SK-N-SH treated with all-trans-retinoic acid at 6 μM for 48 hours (cell line): Measurements from ENCODE around the gene UHMK1.

Experiments used
- ATAC-seq: fragments of 200-7000 bp; cut with Tn5 transposase; 3 replicates; pipeline ENCODE4 v1.9.1; 2020; ENCODE audit warnings: mild to moderate bottlenecking, moderate library complexity
- ARNTL ChIP-seq: fragments of 450-650 bp; formaldehyde crosslinking; IDR thresholded peaks from 2 replicates; pipeline ENCODE4 v1.5.0; 2020; ENCODE audit warnings: low read depth, mild to moderate bottlenecking, moderate library complexity, borderline replicate concordance
- BACH2 ChIP-seq: fragments of 250-450 bp; sonication (Bioruptor Pico); IDR thresholded peaks from 2 replicates; pipeline ENCODE4 v1.9.0; 2021; ENCODE audit warnings: mild to moderate bottlenecking, borderline replicate concordance
- CREB5 ChIP-seq: fragments of 250-450 bp; sonication (Bioruptor Pico); IDR thresholded peaks from 2 replicates; pipeline ENCODE4 v1.5.1; 2020; ENCODE audit warnings: low read depth, mild to moderate bottlenecking, moderate library complexity
- CSDC2 ChIP-seq: fragments of 250-450 bp; sonication (Bioruptor Pico); IDR thresholded peaks from 2 replicates; pipeline ENCODE4 v1.5.0; 2020; ENCODE audit warnings: mild to moderate bottlenecking, moderate library complexity
- CSRNP3 ChIP-seq: fragments of 250-450 bp; sonication (Bioruptor Pico); IDR thresholded peaks from 2 replicates; pipeline ENCODE4 v1.5.1; 2021; ENCODE audit warnings: mild to moderate bottlenecking, moderate library complexity
- ISL1 ChIP-seq: fragments of 250-450 bp; sonication (Bioruptor Pico); IDR thresholded peaks from 2 replicates; pipeline ENCODE4 v2.1.2; 2022; ENCODE audit warnings: mild to moderate bottlenecking, moderate library complexity
- OSR1 ChIP-seq: fragments of 250-450 bp; sonication (Bioruptor Pico); IDR thresholded peaks from 2 replicates; pipeline ENCODE4 v1.8.0; 2022; ENCODE audit warnings: moderate library complexity, mild to moderate bottlenecking, inconsistent platforms
- PATZ1 ChIP-seq: fragments of 250-450 bp; sonication (Bioruptor Pico); IDR thresholded peaks from 2 replicates; pipeline ENCODE4 v1.8.0; 2020; ENCODE audit warnings: mild to moderate bottlenecking, moderate library complexity, borderline replicate concordance
- POU6F1 ChIP-seq: fragments of 250-450 bp; sonication (Bioruptor Pico); IDR thresholded peaks from 2 replicates; pipeline ENCODE4 v1.8.0; 2021; ENCODE audit warnings: low read depth, mild to moderate bottlenecking, moderate library complexity, borderline replicate concordance
- PPARA ChIP-seq: fragments of 250-450 bp; sonication (Bioruptor Pico); IDR thresholded peaks from 2 replicates; pipeline ENCODE4 v1.5.0; 2020; ENCODE audit warnings: mild to moderate bottlenecking, borderline replicate concordance
- RARB ChIP-seq: fragments of 250-450 bp; sonication (Bioruptor Pico); IDR thresholded peaks from 2 replicates; pipeline ENCODE4 v1.8.0; 2021; ENCODE audit warnings: mild to moderate bottlenecking, moderate library complexity
- TCF4 ChIP-seq: fragments of 250-450 bp; sonication (Bioruptor Pico); IDR thresholded peaks from 2 replicates; pipeline ENCODE4 v1.8.0; 2021; ENCODE audit warnings: mild to moderate bottlenecking, moderate library complexity, borderline replicate concordance
- TOX ChIP-seq: fragments of 250-450 bp; sonication (Bioruptor Pico); IDR thresholded peaks from 2 replicates; pipeline ENCODE4 v1.8.0; 2021; ENCODE audit warnings: mild to moderate bottlenecking, moderate library complexity, borderline replicate concordance
- TSHZ2 ChIP-seq: fragments of 250-450 bp; sonication (Bioruptor Pico); IDR thresholded peaks from 2 replicates; pipeline ENCODE4 v1.5.0; 2020; ENCODE audit warnings: mild to moderate bottlenecking, moderate library complexity
- ZC3H10 ChIP-seq: fragments of 250-450 bp; sonication (Bioruptor Pico); IDR thresholded peaks from 2 replicates; pipeline ENCODE4 v1.5.1; 2021; ENCODE audit warnings: mild to moderate bottlenecking, moderate library complexity
- ZFP3 ChIP-seq: fragments of 250-450 bp; sonication (Bioruptor Pico); IDR thresholded peaks from 2 replicates; pipeline ENCODE4 v1.5.0; 2020; ENCODE audit warnings: mild to moderate bottlenecking, moderate library complexity
- ZNF565 ChIP-seq: fragments of 450-650 bp; formaldehyde crosslinking; conservative IDR thresholded peaks from 2 replicates; pipeline ENCODE4 v1.5.0; 2020; ENCODE audit warnings: low read depth, mild to moderate bottlenecking, moderate library complexity
- ZNF8 ChIP-seq: fragments of 450-650 bp; formaldehyde crosslinking; IDR thresholded peaks from 2 replicates; pipeline ENCODE4 v1.5.0; 2020; ENCODE audit warnings: mild to moderate bottlenecking, moderate library complexity

Gene UHMK1

GRCh38 chr1:162463021-162463420 is 34.6 kb upstream of the UHMK1 start:
- no peak for ATAC-seq
- TF ChIP-seq CSDC2 (no peak), TCF4 (CRISPR knock-in tag) (no peak), OSR1 (no peak), TSHZ2 (no peak), POU6F1 (CRISPR knock-in tag) (no peak)
- TF ChIP-seq, all 23 proteins: peak for 0

GRCh38 chr1:162466797-162467196 is 30.8 kb upstream of the UHMK1 start:
- TF ChIP-seq ZC3H10 (CRISPR knock-in tag) (no peak), ISL1 (no peak), PPARA (CRISPR knock-in tag) (no peak), BACH2 (no peak), POU6F1 (CRISPR knock-in tag) (no peak)
- ATAC-seq = no peak

- no peak for ATAC-seq
- TF ChIP-seq TOX (CRISPR knock-in tag) = no peak
- no peak for TF ChIP-seq ARNTL (CRISPR knock-in tag)
- TF ChIP-seq TCF4 (CRISPR knock-in tag) = no peak
- TF ChIP-seq CSDC2 = no peak
- TF ChIP-seq ZNF565 (CRISPR knock-in tag) = no peak
- TF ChIP-seq CREB5 (CRISPR knock-in tag) = no peak
- TF ChIP-seq RARB (CRISPR knock-in tag) = no peak
- no peak for TF ChIP-seq ZFP3
- no peak for TF ChIP-seq PPARA (CRISPR knock-in tag)
- no peak for TF ChIP-seq ISL1
- TF ChIP-seq TSHZ2 = no peak
- no peak for TF ChIP-seq CSRNP3 (CRISPR knock-in tag)
- TF ChIP-seq ZNF8 (CRISPR knock-in tag) = no peak
- no peak for TF ChIP-seq ZC3H10 (CRISPR knock-in tag)
- no peak for TF ChIP-seq PATZ1 (CRISPR knock-in tag)
- no peak for TF ChIP-seq BACH2
- TF ChIP-seq, all 23 proteins: peak for 0
Measured at GRCh38 chr1:162470216-162470615, 27.4 kb upstream of the UHMK1 start.
